Left ventricle myocardium inferior (tissue), 1 donor: ENCODE results near the gene FEM1C. TPM values are rescaled to one million over a fixed set of nuclear protein-coding genes. Genes with fewer than 3 reads are reported as not detected.
A peak's percentile ranks its signal among the peaks of the same experiment; 100 is the strongest.

Source experiments
- DNase-seq: peaks from one replicate; pipeline ENCODE4 v3.0.0-alpha.2; 2020
- H3K27ac ChIP-seq: fragments of 200-600 bp; replicated peaks from 2 replicates; pipeline ENCODE4 v1.8.0; 2021
- H3K27me3 ChIP-seq: fragments of 200-600 bp; 2 replicates; pipeline ENCODE4 v1.8.0; 2021; ENCODE audit warnings: low read depth
- H3K36me3 ChIP-seq: fragments of 200-600 bp; 2 replicates; pipeline ENCODE4 v1.8.0; 2021
- H3K4me1 ChIP-seq: fragments of 200-600 bp; 2 replicates; pipeline ENCODE4 v1.8.0; 2021
- H3K4me3 ChIP-seq: fragments of 200-600 bp; 2 replicates; pipeline ENCODE4 v1.8.0; 2021; ENCODE audit warnings: mild to moderate bottlenecking, moderate library complexity
- H3K9me3 ChIP-seq: fragments of 200-600 bp; replicated peaks from 2 replicates; pipeline ENCODE4 v1.8.0; 2021
- intact Hi-C: fragments of 100-400 bp; cut with micrococcal nuclease; formaldehyde crosslinking; loops from one replicate; pipeline ENCODE4 v1.11.0; 2022
- long read RNA-seq: library from polyadenylated mRNA; unstranded; transcript quantifications from one replicate; pipeline ENCODE4 v2.0.0, GENCODE V29; 2021
- total RNA-seq: library from RNA; stranded (reverse); fragmentation: NEBNext Ultra II Directional; extraction: Animal tissue kit (Norgen Biotek cat#: 25700); gene quantifications from one replicate; pipeline ENCODE4 v1.2.1, GENCODE V29; 2021
- TF ChIP-seq, protein P1 (sequence below): fragments of 200-600 bp; IDR thresholded peaks from 2 replicates; pipeline ENCODE4 v1.8.0; 2021; ENCODE audit warnings: antibody characterized with exemption, mild to moderate bottlenecking, borderline replicate concordance
- donor health status: DM: no; HTN: yes; CAD: no; lungs with severe emphysema.

FEM1C gene
- 59.3 TPM for total RNA-seq
- long read RNA-seq, full-length matches to known transcripts, result 44 of 60 reads
- long read RNA-seq, partial matches to known transcripts, result 12 of 60 reads
- long read RNA-seq, other reads (novel, unspliced or antisense), result 4 of 60 reads

- Histone ChIP-seq H3K4me3 (peak within 1 kb of the TSS; percentile 82), H3K27me3 (no peaks in the 10 kb centered on the region), H3K9me3 (peaks cover 9% of the 10 kb centered on the region), H3K4me1 (peaks cover 49% of the 10 kb centered on the region), H3K27ac (peak within 1 kb of the TSS; percentile 96), H3K36me3 (peaks cover 11% of the 10 kb centered on the region)
- intact Hi-C loops, result no loop called here
- TF ChIP-seq, protein P1, sequence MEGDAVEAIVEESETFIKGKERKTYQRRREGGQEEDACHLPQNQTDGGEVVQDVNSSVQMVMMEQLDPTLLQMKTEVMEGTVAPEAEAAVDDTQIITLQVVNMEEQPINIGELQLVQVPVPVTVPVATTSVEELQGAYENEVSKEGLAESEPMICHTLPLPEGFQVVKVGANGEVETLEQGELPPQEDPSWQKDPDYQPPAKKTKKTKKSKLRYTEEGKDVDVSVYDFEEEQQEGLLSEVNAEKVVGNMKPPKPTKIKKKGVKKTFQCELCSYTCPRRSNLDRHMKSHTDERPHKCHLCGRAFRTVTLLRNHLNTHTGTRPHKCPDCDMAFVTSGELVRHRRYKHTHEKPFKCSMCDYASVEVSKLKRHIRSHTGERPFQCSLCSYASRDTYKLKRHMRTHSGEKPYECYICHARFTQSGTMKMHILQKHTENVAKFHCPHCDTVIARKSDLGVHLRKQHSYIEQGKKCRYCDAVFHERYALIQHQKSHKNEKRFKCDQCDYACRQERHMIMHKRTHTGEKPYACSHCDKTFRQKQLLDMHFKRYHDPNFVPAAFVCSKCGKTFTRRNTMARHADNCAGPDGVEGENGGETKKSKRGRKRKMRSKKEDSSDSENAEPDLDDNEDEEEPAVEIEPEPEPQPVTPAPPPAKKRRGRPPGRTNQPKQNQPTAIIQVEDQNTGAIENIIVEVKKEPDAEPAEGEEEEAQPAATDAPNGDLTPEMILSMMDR, result no peak
- DNase-seq, result peak; percentile 98
Measured at GRCh38 chr5:115544436-115545350, at the start of gene FEM1C. Gene FEM1C (minus strand): TSS chr5:115544775. CDS start chr5:115543493, 1,282 bp downstream.

DNA sequence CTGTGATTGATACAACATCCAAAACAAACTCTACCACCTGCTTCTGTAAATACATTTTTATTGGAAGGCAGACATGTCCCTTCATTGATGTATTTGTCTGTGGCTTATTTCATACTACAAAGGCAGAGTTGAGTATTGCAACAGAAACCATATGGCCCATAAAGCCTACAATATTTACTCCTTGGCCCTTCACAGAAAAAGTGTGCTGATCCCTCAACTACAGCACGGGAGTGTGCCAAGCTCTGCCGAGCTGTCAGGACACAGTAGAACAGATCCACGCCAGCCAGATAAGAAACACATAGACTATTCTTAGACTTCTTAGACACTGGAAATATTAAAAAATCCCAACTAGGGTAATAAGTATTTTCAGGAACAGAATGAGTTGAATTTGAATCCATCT, 44.5 kb upstream of the FEM1C start:
- no peak for DNase-seq
- Histone ChIP-seq H3K36me3 (no peaks in the 10 kb centered on the region), H3K27ac (peak overlapping the region; percentile 54), H3K9me3 (no peaks in the 10 kb centered on the region), H3K27me3 (no peaks in the 10 kb centered on the region), H3K4me1 (peaks cover 40% of the 10 kb centered on the region), H3K4me3 (no peak overlapping the region)
- intact Hi-C loops, result no loop called here
- TF ChIP-seq, protein P1, result no peak

GRCh38 chr5:115588640-115589039, 44.1 kb upstream of the FEM1C start:
- no peaks in the 10 kb centered on the region for H3K36me3 ChIP-seq
- TF ChIP-seq, protein P1, result no peak
- intact Hi-C loops, result no loop called here
- H3K4me3 ChIP-seq, result no peak overlapping the region
- H3K27ac ChIP-seq, result peak overlapping the region; percentile 54
- H3K4me1 ChIP-seq, result peaks cover 37% of the 10 kb centered on the region
- no peaks in the 10 kb centered on the region for H3K9me3 ChIP-seq
- no peak for DNase-seq
- no peaks in the 10 kb centered on the region for H3K27me3 ChIP-seq

GRCh38 chr5:115586525-115587146, 42.1 kb upstream of the FEM1C start:
- Histone ChIP-seq H3K4me1 (peaks cover 43% of the 10 kb centered on the region), H3K9me3 (no peaks in the 10 kb centered on the region), H3K27ac (no peak overlapping the region), H3K36me3 (no peaks in the 10 kb centered on the region), H3K27me3 (no peaks in the 10 kb centered on the region), H3K4me3 (no peak overlapping the region)
- TF ChIP-seq, protein P1, result peak; percentile 72
- DNase-seq, result no peak
- intact Hi-C loops, result loop anchor here (2.0 kb wide), 1 partner anchor 276 kb away; no protein-coding TSS in a partner anchor

DNA sequence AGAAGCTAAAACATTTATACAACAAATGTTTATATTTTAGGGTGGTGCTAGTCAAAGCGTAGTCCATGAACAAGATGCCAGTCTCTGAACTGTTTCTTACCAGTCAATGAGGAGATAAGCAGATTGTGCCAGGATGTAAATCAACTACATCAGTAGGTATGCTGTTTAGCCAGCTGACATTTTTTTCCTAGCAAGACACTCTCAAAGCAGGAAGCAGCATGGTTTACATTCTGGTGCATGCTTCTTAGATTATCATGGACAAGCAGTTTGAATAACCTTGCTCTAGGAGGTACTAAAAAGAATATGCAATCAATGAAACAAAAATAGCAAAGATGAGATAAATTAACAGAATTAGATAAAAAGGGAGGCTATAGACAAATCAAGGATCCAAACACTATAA, 40.7 kb upstream of the FEM1C start:
- Histone ChIP-seq H3K9me3 (no peaks in the 10 kb centered on the region), H3K36me3 (peaks cover 4% of the 10 kb centered on the region), H3K4me3 (no peak overlapping the region), H3K4me1 (peaks cover 43% of the 10 kb centered on the region), H3K27ac (no peak overlapping the region), H3K27me3 (no peaks in the 10 kb centered on the region)
- intact Hi-C loops, result no loop called here
- TF ChIP-seq, protein P1, result no peak
- DNase-seq, result no peak
